H9 (cell line): ENCODE results near the gene CALR3. TPM values are rescaled to one million over a fixed set of nuclear protein-coding genes. Genes with fewer than 3 reads are reported as not detected.

Experiments used
- DNase-seq: peaks from one replicate; pipeline ENCODE4 v3.0.0-alpha.2; 2017
- H2AFZ ChIP-seq: one replicate; pipeline ENCODE4 v1.6.1; 2013; ENCODE audit warnings: mild to moderate bottlenecking, low read length, control low read depth, moderate library complexity
- H2AK5ac ChIP-seq: 2 replicates; pipeline ENCODE4 v1.6.1; 2013; ENCODE audit warnings: low read length, control low read depth, mixed read lengths; ENCODE audit not compliant: insufficient read length
- H2BK120ac ChIP-seq: one replicate; pipeline ENCODE4 v1.6.1; 2013; ENCODE audit warnings: low read depth, mild to moderate bottlenecking, low read length, control low read depth, inconsistent platforms; ENCODE audit not compliant: poor library complexity, severe bottlenecking
- H2BK12ac ChIP-seq: 2 replicates; pipeline ENCODE4 v1.6.1; 2013; ENCODE audit warnings: low read length, control low read depth, mixed read lengths, low read depth; ENCODE audit not compliant: insufficient read length
- H2BK15ac ChIP-seq: 2 replicates; pipeline ENCODE4 v1.6.1; 2013; ENCODE audit warnings: low read depth, low read length, control low read depth
- H2BK20ac ChIP-seq: one replicate; pipeline ENCODE4 v1.6.1; 2013; ENCODE audit warnings: low read depth, mild to moderate bottlenecking, low read length, control low read depth, inconsistent platforms; ENCODE audit not compliant: poor library complexity, severe bottlenecking
- H2BK5ac ChIP-seq: 2 replicates; pipeline ENCODE4 v1.6.1; 2013; ENCODE audit warnings: low read length, control low read depth, mixed read lengths; ENCODE audit not compliant: insufficient read length
- H3K14ac ChIP-seq: 2 replicates; pipeline ENCODE4 v1.6.1; 2013; ENCODE audit warnings: low read length, control low read depth; ENCODE audit not compliant: insufficient read depth
- H3K18ac ChIP-seq: 2 replicates; pipeline ENCODE4 v1.6.1; 2013; ENCODE audit warnings: low read depth, mild to moderate bottlenecking, mixed read lengths, low read length, control low read depth; ENCODE audit not compliant: insufficient read length
- H3K23ac ChIP-seq: 2 replicates; pipeline ENCODE4 v1.6.1; 2013; ENCODE audit warnings: low read length, control low read depth, mixed read lengths, low read depth; ENCODE audit not compliant: insufficient read length
- H3K23me2 ChIP-seq: 2 replicates; pipeline ENCODE4 v1.6.1; 2013; ENCODE audit warnings: low read depth, mild to moderate bottlenecking, mixed read lengths, low read length, control low read depth; ENCODE audit not compliant: insufficient read length, poor library complexity, severe bottlenecking
- H3K27ac ChIP-seq: 2 replicates; pipeline ENCODE4 v1.5.1; 2013; ENCODE audit warnings: low read length, control low read depth, mixed read lengths, low read depth; ENCODE audit not compliant: insufficient read length
- H3K27me3 ChIP-seq: 2 replicates; pipeline ENCODE4 v1.6.1; 2013; ENCODE audit warnings: low read length, control low read depth, inconsistent platforms; ENCODE audit not compliant: insufficient read depth
- H3K4ac ChIP-seq: 2 replicates; pipeline ENCODE4 v1.6.1; 2013; ENCODE audit warnings: low read depth, mild to moderate bottlenecking, control low read depth, inconsistent platforms, low read length, moderate library complexity
- H3K4me1 ChIP-seq: 2 replicates; pipeline ENCODE4 v1.6.1; 2013; ENCODE audit warnings: low read length, control low read depth, inconsistent platforms; ENCODE audit not compliant: insufficient read depth
- H3K4me2 ChIP-seq: 2 replicates; pipeline ENCODE4 v1.6.1; 2013; ENCODE audit warnings: low read length, control low read depth, mixed read lengths; ENCODE audit not compliant: insufficient read length, insufficient read depth
- H3K56ac ChIP-seq: 2 replicates; pipeline ENCODE4 v1.6.1; 2013; ENCODE audit warnings: low read depth, mild to moderate bottlenecking, mixed read lengths, low read length, control low read depth; ENCODE audit not compliant: insufficient read length
- H3K79me1 ChIP-seq: 2 replicates; pipeline ENCODE4 v1.6.1; 2013; ENCODE audit warnings: low read depth, mild to moderate bottlenecking, moderate library complexity, low read length, control low read depth, inconsistent platforms; ENCODE audit not compliant: insufficient read depth, poor library complexity, severe bottlenecking
- H3K79me2 ChIP-seq: 2 replicates; pipeline ENCODE4 v1.6.1; 2013; ENCODE audit warnings: low read length, control low read depth, inconsistent platforms; ENCODE audit not compliant: insufficient read depth
- H3K9ac ChIP-seq: 2 replicates; pipeline ENCODE4 v1.6.1; 2013; ENCODE audit warnings: low read length, control low read depth, mixed read lengths; ENCODE audit not compliant: insufficient read length; ENCODE audit errors: extremely low read depth
- H3K9me3 ChIP-seq: one replicate; pipeline ENCODE4 v1.6.1; 2013; ENCODE audit warnings: low read depth, low read length, inconsistent platforms; ENCODE audit not compliant: control insufficient read depth
- H3T11ph ChIP-seq: one replicate; pipeline ENCODE4 v1.6.1; 2013; ENCODE audit warnings: mild to moderate bottlenecking, low read length, control low read depth, inconsistent platforms
- H4K20me1 ChIP-seq: one replicate; pipeline ENCODE4 v1.6.1; 2013; ENCODE audit not compliant: control insufficient read depth, insufficient read length, insufficient read depth
- H4K5ac ChIP-seq: 2 replicates; pipeline ENCODE4 v1.6.1; 2013; ENCODE audit warnings: low read depth, mild to moderate bottlenecking, mixed read lengths, low read length, control low read depth; ENCODE audit not compliant: insufficient read length
- H4K8ac ChIP-seq: replicated peaks from 2 replicates; pipeline ENCODE4 v1.6.1; 2013; ENCODE audit warnings: low read length, control low read depth, mixed read lengths, low read depth; ENCODE audit not compliant: insufficient read length
- H4K91ac ChIP-seq: 2 replicates; pipeline ENCODE4 v1.6.1; 2013; ENCODE audit warnings: low read depth, mild to moderate bottlenecking, moderate library complexity, mixed read lengths, low read length, control low read depth; ENCODE audit not compliant: insufficient read length
- H3K27ac Mint-ChIP-seq, 3 experiments: 2 replicates in 2 of 3; 3 replicates in 1 of 3; pipeline ENCODE4 v1.8.0; 2020 to 2021; ENCODE audit warnings: mixed read lengths in 3 of 3, mild to moderate bottlenecking in 1 of 3, moderate library complexity in 1 of 3
- H3K27me3 Mint-ChIP-seq: 2 replicates; pipeline ENCODE4 v1.8.0; 2021; ENCODE audit warnings: low read depth, mild to moderate bottlenecking, moderate library complexity, mixed read lengths
- H3K36me3 Mint-ChIP-seq, 3 experiments: 2 replicates in 2 of 3; 3 replicates in 1 of 3; pipeline ENCODE4 v1.8.0; 2020 to 2021; ENCODE audit warnings: low read depth in 3 of 3, mixed read lengths in 3 of 3; ENCODE audit not compliant: insufficient read depth in 1 of 3
- H3K4me1 Mint-ChIP-seq, 2 experiments: 2 replicates each; pipeline ENCODE4 v1.8.0; 2020; ENCODE audit warnings: mixed read lengths in 2 of 2
- H3K4me3 Mint-ChIP-seq, 2 experiments: 2 replicates in 1 of 2; 3 replicates in 1 of 2; pipeline ENCODE4 v1.8.0; 2020 to 2021; ENCODE audit warnings: mild to moderate bottlenecking in 2 of 2, mixed read lengths in 2 of 2, moderate library complexity in 1 of 2
- H3K9me3 Mint-ChIP-seq, 2 experiments: 2 replicates in 1 of 2; 3 replicates in 1 of 2; pipeline ENCODE4 v1.8.0; 2020; ENCODE audit warnings: mild to moderate bottlenecking in 2 of 2, mixed read lengths in 2 of 2, moderate library complexity in 1 of 2
- WGBS: extraction: QIAGEN DNeasy Blood & Tissue Kit; methylation state at CpG from one replicate; pipeline ENCODE4 v1.1.7; 2013; ENCODE audit warnings: missing lambda C conversion rate, low lambda C conversion rate, mixed read lengths; ENCODE audit not compliant: insufficient read length; ENCODE audit errors: extremely low coverage; 5-methylcytosine and 5-hydroxymethylcytosine counted together
- total RNA-seq: library from RNA; stranded (reverse); gene quantifications from 2 replicates; pipeline ENCODE4 v1.2.1, GENCODE V29; 2021
- TF ChIP-seq, protein P1 (sequence below): fragments of 200-600 bp; sonication (generic); conservative IDR thresholded peaks from 3 replicates; pipeline ENCODE4 v1.8.0; 2021; ENCODE audit warnings: antibody characterized with exemption, mild to moderate bottlenecking

The CALR3 gene
- total RNA-seq, 1 experiment from 2014 or later = 0.44 TPM

DNA sequence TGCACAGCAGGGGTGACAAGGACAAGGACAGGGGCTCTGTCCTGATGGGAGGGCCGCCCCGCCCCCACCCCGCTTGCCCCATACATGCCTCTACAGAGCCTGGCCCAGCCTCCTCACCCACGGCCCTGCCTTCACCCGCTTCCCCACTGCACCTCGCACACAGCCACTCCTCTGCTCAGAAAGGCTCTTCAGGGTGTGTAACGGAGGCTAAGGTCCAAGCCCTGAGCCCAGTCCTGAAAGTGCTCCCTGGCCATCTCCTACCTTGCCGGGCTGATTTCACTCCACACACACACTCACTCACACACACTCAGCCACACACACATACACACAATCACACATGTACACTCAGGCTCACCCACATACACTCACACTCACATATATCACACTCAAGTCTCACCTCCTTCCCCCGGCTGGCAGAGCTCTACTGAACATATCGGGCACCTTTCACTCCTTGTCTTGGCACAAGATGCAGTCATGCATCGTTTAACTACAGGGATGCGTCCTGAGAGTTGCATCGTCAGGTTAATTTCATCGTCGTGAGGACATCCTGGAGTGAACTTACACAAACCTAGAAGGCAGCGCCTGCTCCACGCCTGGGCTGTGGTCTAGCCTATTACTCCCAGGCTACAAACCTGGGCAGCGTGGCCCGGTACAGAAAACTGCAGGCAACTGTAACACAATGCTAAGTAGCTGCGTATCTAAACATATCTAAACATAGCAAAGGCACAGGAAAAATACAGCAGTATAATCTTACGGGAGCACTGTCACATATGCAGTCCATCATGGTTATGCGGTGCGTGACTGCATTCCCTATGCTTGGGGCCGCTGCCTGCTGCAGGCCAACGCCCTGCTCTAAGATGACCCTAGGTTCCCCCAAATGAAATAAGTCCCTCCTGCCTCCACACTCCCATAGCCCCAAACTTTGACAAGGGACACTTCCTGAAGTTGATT, 37.3 kb downstream of the CALR3 start:
- peaks cover 37% of the 10 kb centered on the region; the same call in 1 of the 2 replicates for H3K79me2 ChIP-seq
- H3K18ac ChIP-seq = no peak overlapping the region
- no peak overlapping the region for H2AFZ ChIP-seq
- H3K36me3 Mint-ChIP-seq = peaks cover 0 to 2% (median 0%) of the 10 kb centered on the region in 3 experiments; a peak in 3 of 7 replicates
- H3K23me2 ChIP-seq = no peaks in the 10 kb centered on the region
- peak overlapping the region; percentile 29 for H3K9ac ChIP-seq
- peaks cover 4% of the 10 kb centered on the region for H3K79me1 ChIP-seq
- no peak overlapping the region for H2BK20ac ChIP-seq
- no peak overlapping the region for H3T11ph ChIP-seq
- TF ChIP-seq, protein P1, sequence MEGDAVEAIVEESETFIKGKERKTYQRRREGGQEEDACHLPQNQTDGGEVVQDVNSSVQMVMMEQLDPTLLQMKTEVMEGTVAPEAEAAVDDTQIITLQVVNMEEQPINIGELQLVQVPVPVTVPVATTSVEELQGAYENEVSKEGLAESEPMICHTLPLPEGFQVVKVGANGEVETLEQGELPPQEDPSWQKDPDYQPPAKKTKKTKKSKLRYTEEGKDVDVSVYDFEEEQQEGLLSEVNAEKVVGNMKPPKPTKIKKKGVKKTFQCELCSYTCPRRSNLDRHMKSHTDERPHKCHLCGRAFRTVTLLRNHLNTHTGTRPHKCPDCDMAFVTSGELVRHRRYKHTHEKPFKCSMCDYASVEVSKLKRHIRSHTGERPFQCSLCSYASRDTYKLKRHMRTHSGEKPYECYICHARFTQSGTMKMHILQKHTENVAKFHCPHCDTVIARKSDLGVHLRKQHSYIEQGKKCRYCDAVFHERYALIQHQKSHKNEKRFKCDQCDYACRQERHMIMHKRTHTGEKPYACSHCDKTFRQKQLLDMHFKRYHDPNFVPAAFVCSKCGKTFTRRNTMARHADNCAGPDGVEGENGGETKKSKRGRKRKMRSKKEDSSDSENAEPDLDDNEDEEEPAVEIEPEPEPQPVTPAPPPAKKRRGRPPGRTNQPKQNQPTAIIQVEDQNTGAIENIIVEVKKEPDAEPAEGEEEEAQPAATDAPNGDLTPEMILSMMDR = no peak
- H3K14ac ChIP-seq = peak overlapping the region; percentile 39; the same call in 1 of the 2 replicates
- H2BK5ac ChIP-seq = no peak overlapping the region
- peak overlapping the region; percentile 55 for H3K23ac ChIP-seq
- H2AK5ac ChIP-seq = peak overlapping the region; percentile 79
- H3K4me1 Mint-ChIP-seq = peaks cover 41 to 53% of the 10 kb centered on the region in 2 experiments
- peak overlapping the region; percentile 35 for H3K27ac ChIP-seq
- no peak overlapping the region for H2BK120ac ChIP-seq
- H3K27me3 ChIP-seq = no peaks in the 10 kb centered on the region
- H3K9me3 Mint-ChIP-seq = no peaks in the 10 kb centered on the region
- H3K4ac ChIP-seq = no peak overlapping the region; the same call in 1 of the 2 replicates
- no peak overlapping the region for H3K4me2 ChIP-seq
- H4K5ac ChIP-seq = no peak overlapping the region
- no peak overlapping the region for H3K56ac ChIP-seq
- DNase-seq = no peak
- no peak overlapping the region for H4K91ac ChIP-seq
- no peaks in the 10 kb centered on the region for H3K9me3 ChIP-seq
- H2BK15ac ChIP-seq = no peak overlapping the region
- no CpG with 5 or more reads among the region's 25 CpGs for whole genome bisulfite sequencing
- H3K27ac Mint-ChIP-seq = peak overlapping the region; percentile 11 to 81 (median 46); a peak in 6 of 7 replicates
- peak overlapping the region in 1 of 2 experiments; percentile 2; a peak in 2 of 5 replicates for H3K4me3 Mint-ChIP-seq
- no peaks in the 10 kb centered on the region for H3K27me3 Mint-ChIP-seq
- peaks cover 12% of the 10 kb centered on the region; the same call in 1 of the 2 replicates for H3K4me1 ChIP-seq
- no peak overlapping the region for H2BK12ac ChIP-seq
- no peak overlapping the region for H4K8ac ChIP-seq
- H4K20me1 ChIP-seq = peaks cover 2% of the 10 kb centered on the region
